CD4-positive, alpha-beta T cell treated with Interleukin-17A for 4 hours (primary cell): Measurements from ENCODE around the gene ELL3.
A peak's percentile ranks its signal among the peaks of the same experiment; 100 is the strongest.
"Not testable (repeated sequence)": the region's sequence is repeated elsewhere in the genome, so short reads cannot be mapped to it uniquely, and the experiment has no call there.

Source experiments
- DNase-seq: peaks from one replicate; pipeline ENCODE4 v3.0.0-alpha.2; 2020; ENCODE audit warnings: mixed read lengths

Gene ELL3

GRCh38 chr15:43789409-43789808, 12.6 kb upstream of the ELL3 start:
- no peak for DNase-seq

- DNase-seq: no peak
Measured at GRCh38 chr15:43779016-43779415, 2.2 kb upstream of the ELL3 start.

- peak; percentile 83 for DNase-seq
Measured at GRCh38 chr15:43777267-43777914, 625 bp upstream of the ELL3 start.

DNA sequence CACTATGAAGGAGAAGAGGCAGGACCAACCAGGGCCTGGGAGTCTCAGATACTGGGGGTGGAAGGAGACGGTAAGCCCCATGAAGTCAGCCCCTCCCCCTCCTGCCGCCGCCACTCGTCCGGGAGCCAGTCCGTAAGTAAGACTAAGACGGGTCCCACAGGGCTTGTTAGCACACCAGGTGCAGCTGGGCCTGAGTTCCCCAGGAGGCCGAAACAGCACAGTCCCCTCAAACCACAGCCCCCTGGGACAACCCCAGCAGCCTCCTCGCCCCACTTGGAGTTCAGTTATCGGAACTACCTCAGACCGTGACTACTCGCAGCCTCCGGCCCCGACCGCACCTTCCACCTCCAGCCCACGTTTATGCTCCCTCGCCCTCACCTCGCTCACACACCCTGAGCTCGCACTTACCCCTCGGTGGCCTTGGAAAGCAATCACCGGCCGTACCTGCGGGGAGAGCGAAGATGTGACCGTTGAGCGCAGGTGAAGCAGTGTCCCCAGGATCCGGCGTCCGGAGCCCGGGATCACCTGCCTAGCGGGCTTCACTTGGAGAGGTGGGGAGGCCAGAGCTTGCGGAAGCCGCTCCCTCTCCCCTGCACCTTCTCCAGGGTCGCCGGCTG, 557 bp downstream of the ELL3 start:
- peak; percentile 22 for DNase-seq

DNA sequence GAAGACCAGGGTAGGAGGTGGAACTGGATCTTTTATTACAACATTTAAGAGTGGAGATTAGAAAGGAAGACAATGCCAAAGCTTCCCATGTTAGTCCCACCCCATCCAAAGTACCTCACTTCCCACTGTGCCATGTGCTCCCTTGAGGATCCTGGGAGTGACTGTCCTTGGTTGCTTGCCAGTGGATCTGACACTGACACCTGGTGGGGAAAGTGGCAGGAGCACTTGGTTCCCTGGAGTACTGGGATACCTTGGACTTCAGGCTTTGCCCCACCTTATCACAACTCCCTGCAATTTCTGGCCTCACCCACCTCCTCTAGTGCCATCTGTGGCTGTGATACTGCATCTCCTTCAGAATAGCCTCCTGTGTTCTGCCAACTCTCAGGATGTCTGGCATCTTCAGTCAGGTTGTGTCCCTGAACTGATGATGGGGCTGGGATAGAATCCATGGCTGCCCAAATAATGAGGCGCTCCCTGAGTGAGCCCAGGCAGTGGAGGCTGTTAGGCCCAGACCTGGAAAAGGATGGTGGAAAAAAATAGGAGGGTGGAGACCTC, 1.3 kb downstream of the ELL3 start:
- no peak for DNase-seq

- no peak for DNase-seq
Measured at GRCh38 chr15:43774062-43774461, 2.7 kb downstream of the ELL3 start.

- DNase-seq: no peak
Measured at GRCh38 chr15:43772624-43773023, 4.1 kb downstream of the ELL3 start.

DNA sequence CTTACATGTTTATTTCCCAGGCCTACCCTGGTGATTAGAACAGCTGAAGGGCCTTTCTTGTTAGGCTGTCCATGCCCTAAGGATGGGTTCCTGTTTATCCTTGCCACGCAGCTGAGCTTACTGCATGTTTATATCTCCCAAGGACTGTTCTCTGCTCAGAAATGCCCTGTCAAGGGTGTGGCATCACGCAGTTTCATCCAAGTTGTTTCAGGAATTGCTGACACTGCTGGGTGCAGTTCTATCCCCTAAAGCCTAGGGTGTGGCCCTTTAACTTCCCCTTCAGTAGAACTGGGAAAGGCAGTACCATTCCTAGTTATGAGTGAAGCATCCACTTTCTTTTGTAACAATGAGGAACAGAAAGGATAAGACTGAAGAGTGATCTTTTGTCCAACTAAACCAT, 5.0 kb downstream of the ELL3 start:
- DNase-seq: no peak

DNA sequence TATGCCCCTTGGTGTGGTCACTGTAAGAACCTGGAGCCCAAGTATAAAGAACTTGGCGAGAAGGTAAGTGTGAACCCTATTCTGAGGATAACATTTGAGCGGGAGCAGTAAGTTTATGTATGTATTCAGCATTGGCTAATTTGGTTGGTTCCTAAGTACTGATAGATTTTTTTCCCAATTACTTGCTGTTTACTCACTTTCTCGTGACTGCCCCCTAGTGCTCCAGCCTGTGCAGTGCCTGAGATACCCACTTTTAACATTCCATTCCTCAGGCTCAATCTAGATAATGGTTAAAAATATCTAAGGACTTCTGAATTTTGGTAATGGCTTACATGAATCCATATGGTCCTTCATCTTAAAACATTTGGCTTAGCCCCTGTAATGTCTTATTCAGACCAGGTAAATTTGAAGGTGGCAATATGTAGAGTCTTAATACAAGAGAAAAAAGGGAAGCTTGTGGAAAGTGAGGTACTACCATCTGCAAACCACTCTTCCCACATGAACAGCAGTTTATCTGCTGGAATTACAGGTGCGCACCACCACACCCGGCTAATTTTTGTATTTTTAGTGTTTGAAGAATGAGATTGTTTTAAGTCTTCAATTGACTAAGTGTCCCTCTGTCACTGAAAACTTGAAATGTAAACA, 7.1 kb downstream of the ELL3 start:
- peak; percentile 78 for DNase-seq

DNA sequence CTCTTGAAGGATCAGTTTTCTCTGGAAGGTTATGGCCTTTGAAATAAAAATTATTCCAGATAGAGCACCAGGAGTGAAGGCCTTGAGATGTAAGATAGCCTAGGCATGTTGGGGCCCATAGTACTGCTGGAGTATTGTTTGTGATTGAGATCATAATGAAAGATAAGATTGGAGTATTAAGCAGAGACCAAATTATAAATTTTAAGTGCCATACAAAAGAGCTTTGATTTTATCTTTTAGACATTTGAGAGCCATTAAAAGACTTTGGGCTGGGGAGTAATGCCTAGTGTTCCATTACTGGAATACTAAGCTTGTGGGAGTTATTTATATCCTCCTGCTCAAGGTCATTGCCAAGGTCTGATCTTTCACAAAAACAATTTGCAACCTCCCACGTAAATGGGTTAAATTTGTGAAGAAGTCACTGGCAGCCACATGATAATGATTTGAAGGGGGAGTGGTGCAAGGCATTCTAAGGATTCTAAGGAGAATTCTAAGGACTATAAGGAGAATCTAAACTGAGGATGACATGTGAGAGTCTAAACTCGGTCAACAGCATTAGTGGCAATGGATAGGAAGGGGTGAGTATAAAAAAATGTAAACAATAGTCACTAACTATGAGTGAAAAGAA, 12.8 kb downstream of the ELL3 start:
- DNase-seq: no peak

- no peak for DNase-seq
Measured at GRCh38 chr15:43762824-43763223, 13.9 kb downstream of the ELL3 start.

GRCh38 chr15:43751885-43752284, 24.9 kb downstream of the ELL3 start:
- DNase-seq: no peak

GRCh38 chr15:43749690-43750345, 26.9 kb downstream of the ELL3 start:
- peak; percentile 44 for DNase-seq

DNA sequence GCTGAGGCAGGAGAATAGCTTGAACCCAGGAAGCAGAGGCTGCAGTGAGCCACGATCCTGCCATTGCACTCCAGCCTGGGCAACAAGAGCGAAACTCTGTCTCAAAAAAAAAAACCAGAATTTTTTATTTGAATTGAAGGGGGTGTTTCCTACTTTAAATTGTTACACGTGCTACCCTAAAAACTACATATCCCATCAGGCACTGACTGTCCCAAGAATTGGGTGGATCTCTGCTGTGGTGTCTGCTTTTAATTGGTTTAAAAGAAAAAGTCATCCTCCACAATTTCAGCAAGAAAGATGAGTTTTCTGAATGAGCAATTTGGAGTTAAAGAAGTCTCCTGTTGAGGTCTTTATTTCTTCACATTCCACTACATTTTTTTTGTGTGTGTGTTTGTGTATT, 28.4 kb downstream of the ELL3 start:
- DNase-seq: peak; percentile 3

- peak; percentile 25 for DNase-seq
Measured at GRCh38 chr15:43746903-43747309, 29.9 kb downstream of the ELL3 start.

GRCh38 chr15:43746245-43746902, 30.4 kb downstream of the ELL3 start, which contains the start of gene PDIA3:
PDIA3 (plus strand) TSS chr15:43746438; CDS start chr15:43746540, 102 bp downstream.
- peak; percentile 86 for DNase-seq

- no peak for DNase-seq
Measured at GRCh38 chr15:43735416-43735815, 41.4 kb downstream of the ELL3 start.

GRCh38 chr15:43728053-43728725, 48.6 kb downstream of the ELL3 start:
- DNase-seq: not testable (repeated sequence)

DNA sequence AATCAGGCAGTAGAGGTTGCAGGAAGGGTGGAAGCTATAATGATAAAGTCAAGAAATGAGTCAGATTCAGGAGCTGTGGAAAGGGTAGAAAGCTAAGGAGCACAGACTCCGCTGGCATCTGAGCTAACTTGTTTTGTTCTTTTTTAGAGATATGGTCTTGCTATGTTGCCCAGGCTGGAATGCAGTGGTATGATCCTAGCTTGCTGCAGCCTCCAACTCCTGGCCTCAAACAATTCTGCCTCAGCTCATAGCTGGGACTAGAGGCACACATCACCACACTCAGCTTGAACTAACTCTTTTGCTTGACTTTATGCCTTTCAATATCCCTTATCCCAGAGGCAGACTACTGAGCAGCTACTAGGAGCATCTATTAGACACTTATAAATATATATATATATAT, 50.5 kb downstream of the ELL3 start:
- not testable (repeated sequence) for DNase-seq

DNA sequence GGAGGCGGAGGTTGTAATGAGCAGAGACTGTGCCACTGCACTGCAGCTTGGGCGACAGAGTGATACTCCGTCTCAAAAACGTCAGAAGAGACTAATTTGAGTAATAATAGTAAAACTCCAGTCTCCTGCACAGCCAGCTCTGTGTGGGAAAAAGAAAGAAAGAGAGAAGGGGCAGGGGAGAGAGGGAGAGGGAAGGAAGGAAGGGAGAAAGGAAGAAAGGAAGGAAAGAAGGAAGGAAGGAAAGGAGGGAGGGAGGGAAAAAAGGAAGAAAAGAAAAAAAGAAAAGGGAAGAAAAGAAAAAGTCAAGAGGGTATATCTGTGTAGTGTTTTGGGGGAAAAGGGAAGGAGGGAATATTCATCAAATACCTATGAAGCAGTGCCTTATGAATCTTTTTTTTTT, 53.6 kb downstream of the ELL3 start:
- DNase-seq: no peak
